Activated naive CD4-positive, alpha-beta T cell treated with anti-CD3 and anti-CD28 coated beads for 36 hours (primary cell): ENCODE measurements around the gene ZNF667. TPM values are rescaled to one million over a fixed set of nuclear protein-coding genes. Genes with fewer than 3 reads are reported as not detected.

Experiments used
- CTCF ChIA-PET: fragments of 350-600 bp; sonication (Branson Sonifier 250); formaldehyde crosslinking; loops from one replicate; lab custom pipeline; 2021; ENCODE audit warnings: antibody characterized with exemption; lab: Charles Lee
- DNase-seq: peaks from one replicate; pipeline ENCODE4 v3.0.0-alpha.2; 2020
- H3K27ac Mint-ChIP-seq: one replicate; pipeline ENCODE4 v1.8.0; 2021; ENCODE audit warnings: mild to moderate bottlenecking, mixed read lengths
- H3K27me3 Mint-ChIP-seq: one replicate; pipeline ENCODE4 v1.8.0; 2021; ENCODE audit warnings: low read depth, mixed read lengths
- H3K36me3 Mint-ChIP-seq: one replicate; pipeline ENCODE4 v1.8.0; 2021; ENCODE audit warnings: low read depth, mixed read lengths
- H3K4me1 Mint-ChIP-seq: one replicate; pipeline ENCODE4 v1.8.0; 2021; ENCODE audit warnings: low read depth, mixed read lengths
- H3K4me3 Mint-ChIP-seq: one replicate; pipeline ENCODE4 v1.8.0; 2021; ENCODE audit warnings: mild to moderate bottlenecking, moderate library complexity, mixed read lengths
- H3K9me3 Mint-ChIP-seq: one replicate; pipeline ENCODE4 v1.8.0; 2021; ENCODE audit warnings: mixed read lengths
- intact Hi-C: fragments of 100-400 bp; cut with micrococcal nuclease; formaldehyde crosslinking; loops from one replicate; pipeline ENCODE4 v1.15.1; 2023
- total RNA-seq, 2 experiments: library from RNA; stranded (reverse); gene quantifications; one replicate each; pipeline ENCODE4 v1.2.3, GENCODE V29; 2021

Gene ZNF667
- total RNA-seq = under 1 TPM; 0.29 to 0.49 TPM

DNA sequence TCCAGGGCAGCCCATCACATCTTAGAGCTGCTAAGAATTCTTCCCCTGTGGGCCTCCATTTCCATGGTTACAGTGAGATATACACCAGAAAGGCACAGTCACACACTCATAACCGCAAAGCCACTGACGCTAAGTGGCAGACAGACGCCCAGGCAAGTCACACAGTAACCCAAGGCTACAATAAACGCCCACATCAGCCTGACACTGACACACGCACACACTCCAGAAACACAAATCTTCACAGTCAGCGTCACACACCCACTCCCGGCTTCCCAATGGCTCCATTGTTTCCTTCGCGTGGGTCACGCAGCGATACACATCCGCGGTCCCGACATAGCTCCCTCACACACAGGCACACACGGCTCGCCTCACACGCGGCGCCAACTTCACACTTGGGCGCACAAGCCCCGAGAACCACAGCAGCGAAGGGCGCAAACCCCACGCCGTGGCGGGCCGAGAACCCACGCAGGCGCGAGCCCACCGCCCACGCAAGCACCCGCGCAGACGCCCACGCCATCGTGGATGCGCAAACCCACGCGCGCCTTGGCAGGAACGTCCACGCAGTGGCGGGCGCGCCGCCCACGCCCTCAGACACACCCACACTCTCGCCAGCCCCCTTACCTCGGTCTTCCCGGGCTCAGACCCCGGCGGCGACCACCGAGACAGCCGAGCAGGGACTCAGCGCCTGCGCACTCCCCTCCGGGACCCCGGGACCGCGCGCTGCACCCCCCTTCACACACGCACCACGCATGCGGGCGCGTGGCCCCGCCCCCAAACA is at the start of gene ZNF667:
ZNF667 (minus strand) TSS at position 695 of the 778 bp plus-strand sequence. CDS start 14,975 bp downstream, outside the sequence.
- H3K27me3 Mint-ChIP-seq = peaks cover 45% of the 10 kb centered on the region
- peaks cover 58% of the 10 kb centered on the region for H3K9me3 Mint-ChIP-seq
- intact Hi-C loops = no loop called here
- H3K36me3 Mint-ChIP-seq = peaks cover 35% of the 10 kb centered on the region
- peaks cover 16% of the 10 kb centered on the region for H3K4me1 Mint-ChIP-seq
- H3K4me3 Mint-ChIP-seq = peak within 1 kb of the TSS; percentile 85
- CTCF ChIA-PET = no interaction called here
- DNase-seq = peak; percentile 12
- H3K27ac Mint-ChIP-seq = peak within 1 kb of the TSS; percentile 70

DNA sequence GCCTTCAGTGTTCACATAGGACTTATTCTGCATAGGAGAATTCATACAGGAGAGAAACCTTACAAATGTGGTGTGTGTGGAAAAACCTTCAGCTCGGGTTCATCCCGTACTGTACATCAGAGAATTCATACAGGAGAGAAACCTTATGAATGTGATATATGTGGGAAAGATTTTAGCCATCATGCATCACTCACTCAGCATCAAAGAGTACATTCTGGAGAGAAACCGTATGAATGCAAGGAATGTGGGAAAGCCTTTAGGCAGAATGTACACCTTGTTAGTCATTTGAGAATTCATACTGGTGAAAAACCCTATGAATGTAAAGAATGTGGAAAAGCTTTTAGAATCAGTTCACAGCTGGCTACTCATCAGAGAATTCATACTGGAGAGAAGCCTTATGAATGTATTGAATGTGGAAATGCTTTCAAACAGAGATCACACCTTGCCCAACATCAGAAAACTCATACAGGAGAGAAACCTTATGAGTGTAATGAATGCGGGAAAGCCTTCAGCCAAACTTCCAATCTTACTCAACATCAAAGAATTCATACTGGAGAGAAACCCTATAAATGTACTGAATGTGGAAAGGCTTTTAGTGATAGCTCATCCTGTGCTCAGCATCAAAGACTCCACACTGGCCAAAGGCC is 48.2 kb upstream of the ZNF667 start:
- CTCF ChIA-PET = no interaction called here
- no peak overlapping the region for H3K4me3 Mint-ChIP-seq
- peaks cover 67% of the 10 kb centered on the region for H3K9me3 Mint-ChIP-seq
- H3K36me3 Mint-ChIP-seq = peaks cover 36% of the 10 kb centered on the region
- H3K27ac Mint-ChIP-seq = no peak overlapping the region
- no peak for DNase-seq
- no peaks in the 10 kb centered on the region for H3K4me1 Mint-ChIP-seq
- H3K27me3 Mint-ChIP-seq = no peaks in the 10 kb centered on the region
- intact Hi-C loops = no loop called here

DNA sequence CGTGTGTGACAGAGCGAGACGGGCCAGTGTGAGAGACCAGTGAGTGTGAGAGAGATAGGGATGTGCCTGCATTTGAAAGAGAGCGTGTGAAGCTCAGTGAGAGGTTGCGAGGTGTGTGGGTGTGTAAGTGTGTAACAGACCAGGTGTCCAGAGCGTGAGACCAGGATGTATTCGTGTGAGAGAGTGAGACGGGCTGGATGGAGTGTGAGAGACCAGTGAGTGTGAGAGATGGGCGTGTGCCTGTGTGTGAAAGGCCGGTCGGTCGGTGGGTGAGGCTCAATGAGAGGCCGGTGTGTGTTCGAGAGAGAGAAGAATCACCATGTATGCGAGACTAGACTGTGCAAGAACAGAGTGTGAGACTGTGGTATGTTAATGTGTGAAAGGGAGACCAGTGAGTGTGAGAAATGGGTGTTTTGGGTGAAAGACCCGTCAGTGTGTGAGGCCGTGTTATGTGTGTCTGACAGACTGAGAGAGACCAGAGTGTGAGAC is 31.2 kb upstream of the ZNF667 start:
- intact Hi-C loops = no loop called here
- peaks cover 5% of the 10 kb centered on the region for H3K4me1 Mint-ChIP-seq
- no peak overlapping the region for H3K4me3 Mint-ChIP-seq
- no peak for DNase-seq
- H3K27me3 Mint-ChIP-seq = peaks cover 6% of the 10 kb centered on the region
- H3K36me3 Mint-ChIP-seq = peaks cover 12% of the 10 kb centered on the region
- peaks cover 12% of the 10 kb centered on the region for H3K9me3 Mint-ChIP-seq
- no peak overlapping the region for H3K27ac Mint-ChIP-seq
- CTCF ChIA-PET = no interaction called here

- no peak within 1 kb of the TSS for H3K4me3 Mint-ChIP-seq
- peaks cover 8% of the 10 kb centered on the region for H3K36me3 Mint-ChIP-seq
- H3K4me1 Mint-ChIP-seq = peaks cover 5% of the 10 kb centered on the region
- H3K27me3 Mint-ChIP-seq = peaks cover 6% of the 10 kb centered on the region
- DNase-seq = peak; percentile 81
- H3K9me3 Mint-ChIP-seq = peaks cover 18% of the 10 kb centered on the region
- CTCF ChIA-PET = no interaction called here
- intact Hi-C loops = no loop called here
- H3K27ac Mint-ChIP-seq = peak within 1 kb of the TSS; percentile 68
These were observed 30.5 kb upstream of the ZNF667 start, which contains the start of gene ZNF471 for GRCh38 chr19:56507446-56508289. ZNF471 (plus strand) TSS chr19:56507855; CDS start chr19:56511572, 3,717 bp downstream.

DNA sequence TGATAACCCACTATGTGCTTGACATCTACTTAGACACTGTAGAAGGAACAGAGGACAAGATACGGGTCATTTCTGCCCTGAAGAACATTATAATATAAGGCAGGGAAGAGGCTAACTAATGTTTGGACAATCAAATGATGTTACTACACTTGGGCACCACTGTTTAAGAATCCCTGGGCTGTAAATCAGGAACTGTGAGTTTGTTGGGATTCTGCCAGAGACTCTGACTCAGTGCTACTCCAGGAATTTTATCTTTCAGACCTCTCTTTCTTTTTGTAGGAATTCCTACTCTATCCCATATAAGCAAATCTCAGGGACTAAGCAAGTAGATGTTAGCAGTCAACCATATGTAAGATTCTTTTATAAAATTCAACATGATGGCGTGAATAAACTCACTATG is 27.4 kb upstream of the ZNF667 start:
- H3K9me3 Mint-ChIP-seq = peaks cover 36% of the 10 kb centered on the region
- peaks cover 5% of the 10 kb centered on the region for H3K4me1 Mint-ChIP-seq
- CTCF ChIA-PET = no interaction called here
- DNase-seq = no peak
- intact Hi-C loops = no loop called here
- H3K27ac Mint-ChIP-seq = no peak overlapping the region
- peaks cover 10% of the 10 kb centered on the region for H3K36me3 Mint-ChIP-seq
- H3K4me3 Mint-ChIP-seq = no peak overlapping the region
- peaks cover 6% of the 10 kb centered on the region for H3K27me3 Mint-ChIP-seq

- H3K4me1 Mint-ChIP-seq = no peaks in the 10 kb centered on the region
- no peaks in the 10 kb centered on the region for H3K27me3 Mint-ChIP-seq
- CTCF ChIA-PET = no interaction called here
- H3K36me3 Mint-ChIP-seq = peaks cover 15% of the 10 kb centered on the region
- intact Hi-C loops = no loop called here
- DNase-seq = no peak
- H3K27ac Mint-ChIP-seq = no peak overlapping the region
- peaks cover 49% of the 10 kb centered on the region for H3K9me3 Mint-ChIP-seq
- no peak overlapping the region for H3K4me3 Mint-ChIP-seq
These were observed 14.3 kb upstream of the ZNF667 start for GRCh38 chr19:56491399-56491798.

- peak overlapping the region; percentile 70 for H3K27ac Mint-ChIP-seq
- H3K9me3 Mint-ChIP-seq = peaks cover 49% of the 10 kb centered on the region
- H3K4me1 Mint-ChIP-seq = peaks cover 16% of the 10 kb centered on the region
- peaks cover 30% of the 10 kb centered on the region for H3K36me3 Mint-ChIP-seq
- CTCF ChIA-PET = no interaction called here
- DNase-seq = peak; percentile 61
- H3K4me3 Mint-ChIP-seq = peak overlapping the region; percentile 85
- peaks cover 45% of the 10 kb centered on the region for H3K27me3 Mint-ChIP-seq
- intact Hi-C loops = no loop called here
These were observed 539 bp upstream of the ZNF667 start for GRCh38 chr19:56477429-56478338.

DNA sequence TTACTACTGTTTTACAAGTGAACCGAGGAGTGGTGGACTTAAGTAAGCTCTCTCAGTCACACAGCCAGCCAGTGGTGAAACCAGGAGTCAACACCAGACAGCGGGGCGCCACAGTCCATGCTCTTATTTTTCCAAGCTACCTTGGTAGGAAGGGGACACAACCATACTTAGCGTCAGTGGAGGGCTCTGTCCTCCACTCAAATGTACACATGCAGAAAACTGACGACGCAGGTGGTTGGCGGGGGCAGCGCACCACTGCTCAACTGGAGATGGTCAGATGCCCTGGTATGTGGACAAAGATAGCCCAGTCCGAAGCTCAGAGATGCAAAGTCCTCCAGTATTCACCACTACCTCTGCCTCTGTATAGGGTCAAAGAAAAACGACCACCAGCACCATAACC is 1.1 kb downstream of the ZNF667 start:
- Mint-ChIP-seq H3K36me3 (peaks cover 38% of the 10 kb centered on the region), H3K27ac (no peak overlapping the region), H3K9me3 (peaks cover 58% of the 10 kb centered on the region), H3K4me1 (peaks cover 16% of the 10 kb centered on the region), H3K27me3 (peaks cover 45% of the 10 kb centered on the region), H3K4me3 (no peak overlapping the region)
- no peak for DNase-seq
- CTCF ChIA-PET = no interaction called here
- intact Hi-C loops = no loop called here

DNA sequence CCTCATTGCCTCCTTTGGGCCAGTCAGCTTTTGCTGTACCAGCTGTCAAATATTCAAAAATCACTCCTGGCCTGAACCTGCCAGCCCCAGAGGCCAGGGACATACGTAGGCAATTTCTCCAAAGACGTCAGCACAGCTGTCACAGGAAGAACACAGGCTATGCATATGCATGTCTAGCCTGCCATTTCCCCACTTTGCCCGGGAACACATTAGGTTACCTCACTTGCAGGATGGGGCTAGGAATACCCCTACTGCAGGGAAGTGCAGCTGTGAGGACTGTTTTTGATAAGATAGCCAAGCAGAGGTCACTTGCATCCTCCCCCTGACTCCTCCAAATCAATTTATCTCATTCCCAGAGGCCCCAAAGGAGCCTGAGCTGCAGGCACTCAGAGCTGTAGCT is 2.8 kb downstream of the ZNF667 start:
- CTCF ChIA-PET = no interaction called here
- intact Hi-C loops = no loop called here
- no peak overlapping the region for H3K27ac Mint-ChIP-seq
- H3K4me1 Mint-ChIP-seq = peaks cover 16% of the 10 kb centered on the region
- peaks cover 38% of the 10 kb centered on the region for H3K27me3 Mint-ChIP-seq
- no peak for DNase-seq
- no peak overlapping the region for H3K4me3 Mint-ChIP-seq
- peaks cover 36% of the 10 kb centered on the region for H3K36me3 Mint-ChIP-seq
- H3K9me3 Mint-ChIP-seq = peaks cover 56% of the 10 kb centered on the region

DNA sequence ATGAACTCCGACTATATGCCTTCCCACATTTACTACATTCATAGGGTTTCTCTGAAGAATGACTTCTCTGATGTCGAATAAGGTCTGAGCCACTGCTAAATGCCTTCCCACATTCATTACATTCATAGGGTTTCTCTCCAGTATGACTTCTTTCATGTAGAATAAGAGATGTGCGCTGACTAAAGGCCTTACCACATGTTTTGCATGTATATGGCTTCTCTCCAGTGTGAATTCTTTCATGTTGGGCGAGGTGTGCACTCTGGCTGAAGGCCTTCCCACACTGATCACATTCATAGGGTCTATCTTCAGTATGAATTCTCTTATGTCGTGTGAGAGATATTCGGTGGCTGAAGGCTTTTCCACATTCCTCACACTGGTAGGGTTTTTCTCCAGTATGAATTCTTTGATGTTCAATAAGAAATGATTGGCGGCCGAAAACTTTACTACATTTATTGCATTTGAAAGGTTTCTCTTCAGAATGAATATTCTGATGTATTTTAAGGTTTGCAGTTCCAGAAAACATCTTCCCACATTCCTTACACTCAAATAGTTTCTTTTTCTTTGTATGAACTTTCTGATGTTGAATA is 35.8 kb downstream of the ZNF667 start:
- H3K4me3 Mint-ChIP-seq = no peak overlapping the region
- H3K27ac Mint-ChIP-seq = no peak overlapping the region
- CTCF ChIA-PET = no interaction called here
- no peaks in the 10 kb centered on the region for H3K27me3 Mint-ChIP-seq
- intact Hi-C loops = no loop called here
- no peak for DNase-seq
- peaks cover 52% of the 10 kb centered on the region for H3K9me3 Mint-ChIP-seq
- H3K36me3 Mint-ChIP-seq = peaks cover 29% of the 10 kb centered on the region
- H3K4me1 Mint-ChIP-seq = no peaks in the 10 kb centered on the region

DNA sequence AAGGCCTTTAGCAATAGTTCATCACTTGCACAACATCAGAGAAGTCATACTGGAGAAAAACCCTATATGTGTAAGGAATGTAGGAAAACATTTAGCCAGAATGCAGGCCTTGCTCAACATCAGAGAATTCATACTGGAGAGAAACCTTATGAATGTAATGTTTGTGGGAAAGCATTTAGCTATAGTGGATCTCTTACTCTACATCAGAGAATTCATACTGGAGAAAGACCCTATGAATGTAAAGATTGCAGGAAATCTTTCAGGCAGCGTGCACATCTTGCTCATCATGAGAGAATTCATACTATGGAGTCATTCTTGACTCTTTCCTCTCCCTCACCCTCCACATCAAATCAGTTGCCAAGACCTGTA is 53.2 kb downstream of the ZNF667 start:
- H3K9me3 Mint-ChIP-seq = peaks cover 81% of the 10 kb centered on the region
- no peak overlapping the region for H3K27ac Mint-ChIP-seq
- H3K4me3 Mint-ChIP-seq = no peak overlapping the region
- intact Hi-C loops = no loop called here
- H3K27me3 Mint-ChIP-seq = no peaks in the 10 kb centered on the region
- no peaks in the 10 kb centered on the region for H3K4me1 Mint-ChIP-seq
- H3K36me3 Mint-ChIP-seq = peaks cover 65% of the 10 kb centered on the region
- CTCF ChIA-PET = no interaction called here
- DNase-seq = no peak
